HG03439 (cell line): ENCODE results near the gene IFNA21.
A peak's percentile ranks its signal among the peaks of the same experiment; 100 is the strongest.
"Not testable (repeated sequence)": the region's sequence is repeated elsewhere in the genome, so short reads cannot be mapped to it uniquely, and the experiment has no call there.

Experiments used
- ATAC-seq: cut with Tn5 transposase; IDR thresholded peaks from one replicate; pipeline ENCODE4 v1.9.1; 2021; ENCODE audit warnings: mild to moderate bottlenecking, moderate library complexity; ENCODE audit not compliant: unreplicated experiment

IFNA21 gene

DNA sequence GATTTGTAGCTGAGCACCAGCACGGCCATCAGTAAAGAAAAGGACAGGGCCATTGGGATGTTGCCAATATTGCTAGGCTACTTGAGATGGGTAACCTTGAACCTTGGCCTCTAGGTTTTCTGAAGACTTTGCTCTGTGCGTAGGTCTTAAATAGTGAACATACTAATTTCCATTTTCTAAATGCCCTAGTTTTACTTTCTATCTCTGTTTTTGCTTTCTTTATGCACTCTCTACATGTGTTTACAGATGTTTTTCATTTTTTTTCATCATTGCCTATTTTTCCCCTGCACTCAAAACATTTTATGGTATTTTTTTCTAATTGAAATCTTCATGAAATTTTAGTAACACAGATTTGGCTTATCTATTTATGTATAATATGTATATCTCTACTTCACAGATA is at the start of gene IFNA21:
Gene IFNA21, minus strand, starts transcription at position 101 of the 400 bp plus-strand sequence. Its CDS starts 48 bp downstream, at position 53.
- ATAC-seq = not testable (repeated sequence)

- peak; percentile 60 for ATAC-seq
Measured at GRCh38 chr9:21213411-21214326, 47.2 kb upstream of the IFNA21 start.

DNA sequence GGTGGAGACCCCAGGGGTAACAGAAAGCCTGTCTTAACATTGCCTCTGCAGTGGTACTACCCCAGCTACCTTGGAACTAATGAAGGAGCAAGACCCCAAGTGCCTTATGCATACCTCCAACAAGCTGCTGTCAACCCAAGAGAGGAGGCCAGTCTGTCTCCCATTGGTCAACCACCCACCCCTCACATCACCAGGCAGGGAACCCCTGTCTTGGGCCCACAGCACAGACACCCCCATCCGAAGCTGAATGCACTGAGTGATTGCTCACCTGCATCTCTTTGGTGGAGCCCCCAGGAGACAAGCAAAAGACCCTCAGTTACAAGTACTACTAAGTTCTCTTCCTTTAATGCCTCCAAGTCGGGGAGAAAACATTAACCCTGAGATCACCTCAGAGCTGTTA is 45.7 kb upstream of the IFNA21 start:
- ATAC-seq = not testable (repeated sequence)

DNA sequence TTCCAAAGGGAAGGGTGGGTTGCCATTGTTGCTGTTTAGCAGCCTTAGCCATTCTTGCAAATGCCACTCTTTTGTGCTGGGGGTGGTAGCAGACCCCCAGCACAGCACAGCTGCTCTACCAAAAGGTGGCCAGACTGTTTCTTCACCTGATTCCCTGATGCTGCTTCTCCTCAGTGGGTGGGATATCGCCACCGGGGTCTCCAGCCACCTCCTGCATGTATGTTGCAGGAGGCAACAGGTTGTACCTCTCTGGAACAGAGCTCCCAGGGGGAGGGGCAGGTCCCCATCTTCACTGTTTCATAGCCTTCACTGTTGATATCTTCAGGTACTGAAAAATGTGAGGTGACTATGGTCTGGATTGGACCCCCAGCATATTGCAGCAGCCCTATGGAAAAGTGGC is 44.3 kb upstream of the IFNA21 start:
- ATAC-seq = not testable (repeated sequence)

DNA sequence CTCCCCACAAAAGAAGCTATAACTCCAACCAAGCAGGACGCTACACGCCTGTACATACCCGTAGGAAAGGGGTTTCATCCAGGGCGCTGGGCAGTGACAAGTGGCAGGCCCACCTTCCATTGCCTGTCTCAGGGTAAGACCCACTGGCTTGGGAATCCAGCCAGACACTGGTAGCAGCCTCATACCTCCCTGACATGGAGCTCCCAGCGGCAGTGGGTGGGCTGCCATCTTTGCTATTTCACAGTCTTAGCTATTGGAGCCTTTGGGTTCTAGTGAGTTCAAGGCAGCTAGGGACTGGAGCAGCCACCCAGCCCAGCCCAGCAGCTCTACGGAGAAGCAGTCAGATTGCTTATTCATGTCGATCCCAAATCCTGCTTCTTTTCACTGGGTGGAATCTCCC is 43.9 kb upstream of the IFNA21 start:
- no peak for ATAC-seq

DNA sequence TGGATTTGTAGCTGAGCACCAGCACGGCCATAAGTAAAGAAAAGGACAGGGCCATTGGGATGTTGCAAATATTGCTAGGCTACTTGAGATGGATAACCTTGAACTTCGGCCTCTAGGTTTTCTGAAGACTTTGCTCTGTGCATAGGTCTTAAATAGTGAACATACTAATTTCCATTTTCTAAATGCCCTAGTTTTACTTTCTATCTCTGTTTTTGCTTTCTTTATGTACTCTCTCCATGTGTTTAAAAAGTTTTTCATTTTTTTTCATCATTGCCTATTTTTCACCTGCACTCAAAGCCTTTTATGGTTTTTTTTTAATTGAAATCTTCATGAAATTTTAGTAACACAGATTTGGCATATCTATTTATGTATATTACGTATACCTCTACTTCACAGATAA is 40.6 kb upstream of the IFNA21 start, which contains the start of gene IFNA10:
Gene IFNA10, minus strand, starts transcription at position 101 of the 400 bp plus-strand sequence. Its CDS starts 46 bp downstream, at position 55.
- not testable (repeated sequence) for ATAC-seq

- no peak for ATAC-seq
Measured at GRCh38 chr9:21205204-21205603, 38.7 kb upstream of the IFNA21 start.

DNA sequence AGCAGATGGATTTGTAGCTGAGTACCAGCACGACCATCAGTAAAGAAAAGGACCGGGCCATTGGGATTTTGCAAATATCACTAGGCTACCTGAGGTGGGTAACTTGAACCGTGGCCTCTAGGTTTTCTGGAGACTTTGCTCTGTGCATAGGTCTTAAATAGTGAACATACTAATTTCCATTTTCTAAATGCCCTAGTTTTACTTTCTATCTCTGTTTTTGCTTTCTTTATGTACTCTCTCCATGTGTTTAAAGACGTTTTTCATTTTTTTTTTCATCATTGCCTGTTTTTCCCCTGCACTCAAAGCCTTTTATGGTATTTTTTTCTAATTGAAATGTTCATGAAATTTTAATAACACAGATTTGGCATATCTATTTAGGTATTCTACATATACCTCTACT is 35.6 kb upstream of the IFNA21 start, which contains the start of gene IFNA7:
Gene IFNA7, minus strand, starts transcription at position 101 of the 400 bp plus-strand sequence. Its CDS starts 40 bp downstream, at position 61.
- ATAC-seq = not testable (repeated sequence)

- ATAC-seq = peak; percentile 92
Measured at GRCh38 chr9:21194867-21195776, 28.7 kb upstream of the IFNA21 start.

DNA sequence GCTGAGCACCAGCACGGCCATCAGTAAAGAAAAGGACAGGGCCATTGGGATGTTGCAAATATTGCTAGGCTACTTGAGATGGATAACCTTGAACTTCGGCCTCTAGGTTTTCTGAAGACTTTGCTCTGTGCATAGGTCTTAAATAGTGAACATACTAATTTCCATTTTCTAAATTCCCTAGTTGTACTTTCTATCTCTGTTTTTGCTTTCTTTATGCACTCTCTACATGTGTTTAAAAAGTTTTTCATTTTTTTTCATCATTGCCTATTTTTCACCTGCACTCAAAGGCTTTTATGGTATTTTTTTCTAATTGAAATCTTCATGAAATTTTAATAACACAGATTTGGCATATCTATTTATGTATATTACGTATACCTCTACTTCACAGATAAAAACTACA is 21.0 kb upstream of the IFNA21 start, which contains the start of gene IFNA4:
Gene IFNA4, minus strand, starts transcription at position 101 of the 400 bp plus-strand sequence. Its CDS starts 56 bp downstream, at position 45.
- not testable (repeated sequence) for ATAC-seq

DNA sequence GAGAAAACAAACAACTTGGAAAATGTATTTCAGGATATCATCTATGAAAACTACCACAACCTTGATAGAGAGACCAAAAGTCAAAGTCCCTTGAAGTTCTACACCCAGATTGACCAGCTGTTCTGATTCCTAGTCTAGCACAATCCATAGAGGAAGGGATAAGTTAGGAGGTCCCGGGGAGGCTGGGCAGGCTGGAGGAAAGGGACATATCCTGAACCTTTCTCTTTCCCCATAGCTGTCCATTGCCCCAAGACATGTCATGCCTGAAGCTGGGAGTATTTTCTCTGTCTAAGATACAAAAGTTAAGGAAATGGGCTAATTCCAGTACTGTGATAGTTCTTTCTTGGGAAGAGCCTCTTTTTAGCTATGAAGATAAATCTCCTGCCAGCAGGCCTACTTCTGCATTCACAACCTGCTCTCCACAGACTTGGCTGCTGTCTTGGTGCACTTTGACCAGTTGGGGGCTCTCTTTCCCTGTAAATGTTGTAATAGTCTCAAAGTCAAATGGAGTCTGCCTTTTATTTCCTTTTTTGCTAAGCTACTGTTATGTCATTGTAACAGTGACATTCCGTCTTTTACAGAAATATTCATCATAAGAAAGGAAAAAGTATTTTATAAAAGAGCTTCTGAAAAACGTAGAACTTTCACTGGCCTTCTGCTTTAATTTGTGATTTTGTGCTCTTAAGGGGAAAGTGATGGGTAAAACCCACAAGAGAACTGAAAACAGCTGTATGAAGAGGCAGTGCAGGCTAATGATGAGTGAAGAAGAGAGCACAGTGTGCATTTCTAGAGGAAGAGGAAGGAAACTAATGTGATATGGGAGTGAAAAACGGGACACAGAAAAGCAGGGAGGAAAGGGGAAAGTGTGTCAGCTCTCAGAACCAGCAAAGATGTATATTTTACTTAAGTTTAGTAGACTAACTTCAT is 16.6 kb upstream of the IFNA21 start:
- ATAC-seq = peak; percentile 90

- ATAC-seq = no peak
Measured at GRCh38 chr9:21174671-21175070, 8.2 kb upstream of the IFNA21 start.

GRCh38 chr9:21172156-21172555 is 5.7 kb upstream of the IFNA21 start:
- ATAC-seq = no peak

- no peak for ATAC-seq
Measured at GRCh38 chr9:21171351-21171750, 4.9 kb upstream of the IFNA21 start.

GRCh38 chr9:21165516-21165915 is 944 bp downstream of the IFNA21 start:
- no peak for ATAC-seq

GRCh38 chr9:21160178-21160577 is 6.3 kb downstream of the IFNA21 start:
- peak; percentile 73 for ATAC-seq

GRCh38 chr9:21155501-21155900 is 11.0 kb downstream of the IFNA21 start:
- ATAC-seq = no peak

DNA sequence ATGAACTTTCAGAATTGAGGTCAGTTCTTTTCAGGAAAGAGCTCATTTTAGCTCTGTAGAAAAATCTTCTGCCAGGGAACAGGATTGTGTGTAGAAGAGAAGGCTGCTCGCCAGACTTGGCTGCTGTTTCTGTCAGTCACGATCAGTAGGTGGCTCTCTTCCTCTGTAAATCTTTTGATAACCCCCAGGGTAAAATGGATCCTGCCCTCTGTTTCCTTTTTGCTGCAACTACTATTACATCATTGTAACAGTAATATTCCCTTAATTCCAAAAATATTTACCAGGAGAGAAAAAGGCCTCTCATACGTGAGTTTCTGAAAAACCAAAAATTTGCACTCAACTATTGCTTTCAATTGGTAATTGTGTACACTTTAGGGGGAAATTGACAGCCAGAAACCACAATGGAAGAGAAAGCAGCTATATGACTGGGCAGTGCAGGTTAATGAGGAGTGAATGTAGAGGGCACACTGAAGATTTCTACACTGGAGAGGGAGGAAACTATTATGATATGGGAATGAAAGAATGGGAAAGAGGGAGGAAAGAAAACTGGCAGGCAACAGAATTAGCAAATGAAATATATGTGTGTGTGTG is 12.3 kb downstream of the IFNA21 start:
- ATAC-seq = no peak

DNA sequence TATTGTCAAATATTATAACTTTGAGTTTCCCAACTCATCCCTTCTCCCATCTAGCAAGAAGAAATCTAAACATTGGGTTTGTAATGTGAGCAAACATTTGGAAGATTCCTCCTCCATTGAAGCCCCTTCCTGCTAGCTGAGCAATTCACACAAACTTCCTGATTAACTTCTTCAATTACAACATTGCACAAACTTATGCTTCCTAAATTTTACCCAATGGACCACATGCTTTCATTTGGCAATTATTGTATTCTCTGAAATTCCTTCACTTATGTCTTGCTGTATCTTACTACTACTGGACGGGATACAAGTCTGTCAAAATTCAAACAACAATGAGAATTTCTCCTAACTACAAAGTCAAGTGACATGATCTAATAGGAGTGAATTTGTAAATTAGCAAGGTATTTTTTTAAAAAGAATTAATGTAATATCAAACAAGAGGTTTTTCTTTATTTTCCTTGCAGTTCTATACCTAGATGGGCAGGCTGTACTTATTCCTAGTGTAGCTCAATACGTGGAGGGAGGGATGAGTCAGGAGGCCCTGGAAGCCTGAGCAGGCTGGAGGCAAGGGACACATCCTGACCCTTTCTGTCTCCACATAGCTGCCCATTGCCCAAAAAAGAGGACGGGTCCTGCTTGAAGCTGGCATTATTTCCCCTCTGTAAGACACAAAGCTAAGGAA is 13.0 kb downstream of the IFNA21 start:
- ATAC-seq = no peak
